Dedifferentiated amniotic fluid mesenchymal stem cell (primary cell): ENCODE results near the gene FOXD1.
"Not testable (repeated sequence)": the region's sequence is repeated elsewhere in the genome, so short reads cannot be mapped to it uniquely, and the experiment has no call there.

Experiments
- DNase-seq: peaks from one replicate; pipeline ENCODE4 v3.0.0-alpha.2; 2016; ENCODE audit errors: extremely low spot score

FOXD1 gene

GRCh38 chr5:73448463-73449136 is at the start of gene FOXD1:
Gene FOXD1, minus strand, starts transcription at chr5:73448777. Its CDS starts 415 bp downstream, at chr5:73448362.
- peak; percentile 96 for DNase-seq

GRCh38 chr5:73497497-73498056 is 49.0 kb upstream of the FOXD1 start:
- no peak for DNase-seq

- DNase-seq = peak; percentile 72
These were observed 48.4 kb upstream of the FOXD1 start for GRCh38 chr5:73496984-73497457.

- no peak for DNase-seq
These were observed 47.3 kb upstream of the FOXD1 start for GRCh38 chr5:73495772-73496335.

GRCh38 chr5:73494721-73495120 is 46.1 kb upstream of the FOXD1 start:
- no peak for DNase-seq

GRCh38 chr5:73493421-73493820 is 44.8 kb upstream of the FOXD1 start:
- no peak for DNase-seq

- DNase-seq = no peak
These were observed 42.6 kb upstream of the FOXD1 start for GRCh38 chr5:73491155-73491554.

- no peak for DNase-seq
These were observed 41.5 kb upstream of the FOXD1 start for GRCh38 chr5:73490088-73490487.

GRCh38 chr5:73488806-73489205 is 40.2 kb upstream of the FOXD1 start:
- no peak for DNase-seq

- DNase-seq = no peak
These were observed 39.2 kb upstream of the FOXD1 start for GRCh38 chr5:73487815-73488214.

- DNase-seq = not testable (repeated sequence)
These were observed 38.7 kb upstream of the FOXD1 start for GRCh38 chr5:73487257-73487656.

- no peak for DNase-seq
These were observed 37.7 kb upstream of the FOXD1 start for GRCh38 chr5:73486119-73486899.

GRCh38 chr5:73485715-73486114 is 37.1 kb upstream of the FOXD1 start:
- DNase-seq = no peak

- DNase-seq = no peak
These were observed 35.9 kb upstream of the FOXD1 start for GRCh38 chr5:73484511-73484910.

- DNase-seq = no peak
These were observed 35.1 kb upstream of the FOXD1 start for GRCh38 chr5:73483676-73484075.

- peak; percentile 34 for DNase-seq
These were observed 34.0 kb upstream of the FOXD1 start for GRCh38 chr5:73482383-73483136.

- DNase-seq = no peak
These were observed 31.9 kb upstream of the FOXD1 start for GRCh38 chr5:73480500-73480899.

- DNase-seq = no peak
These were observed 23.5 kb upstream of the FOXD1 start for GRCh38 chr5:73472116-73472515.

- no peak for DNase-seq
These were observed 23.1 kb upstream of the FOXD1 start for GRCh38 chr5:73471654-73472053.

- no peak for DNase-seq
These were observed 21.3 kb upstream of the FOXD1 start for GRCh38 chr5:73469878-73470277.

GRCh38 chr5:73468638-73469037 is 20.1 kb upstream of the FOXD1 start:
- DNase-seq = not testable (repeated sequence)
